ENCODE measurements around the gene PRKG1. TPM values are rescaled to one million over a fixed set of nuclear protein-coding genes. Genes with fewer than 3 reads are reported as not detected.

The PRKG1 gene
- total RNA-seq, 1 donor: 19.5 TPM

DNA sequence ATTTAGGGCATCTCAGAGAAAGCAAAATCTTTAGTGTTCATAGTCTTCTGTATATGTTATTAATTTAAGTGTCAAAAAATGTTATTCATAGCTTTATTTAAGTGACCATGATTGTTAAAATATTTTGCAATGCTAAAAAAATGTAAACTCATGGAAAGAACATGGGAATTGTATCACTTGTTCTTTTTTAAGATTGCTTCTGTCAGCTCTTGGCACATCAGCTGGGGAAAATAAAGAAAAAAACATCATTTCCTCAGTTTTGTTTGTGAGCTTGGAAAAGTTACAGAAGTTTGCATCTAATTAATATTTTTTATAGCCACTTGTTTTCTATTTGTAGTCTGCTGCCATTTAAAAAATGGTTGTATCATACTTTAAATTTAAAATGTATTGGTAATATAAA is 911.0 kb downstream of the PRKG1 start:
- H3K36me3 ChIP-seq (ENCODE audit: insufficient read depth, low read length): no peaks in the 10 kb centered on the region
- no peak overlapping the region for H2AFZ ChIP-seq (ENCODE audit: low read length)
- TF ChIP-seq CTCF (IDR thresholded peaks at IDR 0.05; ENCODE audit: extremely low read depth, low read depth, low read length): no peak
- no peaks in the 10 kb centered on the region for H3K4me1 ChIP-seq (ENCODE audit: insufficient read depth, low read length)
- H3K4me2 ChIP-seq (ENCODE audit: insufficient read depth, low read length): no peak overlapping the region
- no peaks in the 10 kb centered on the region for H4K20me1 ChIP-seq (ENCODE audit: insufficient read depth, low read length)
- H3K27me3 ChIP-seq (ENCODE audit: insufficient read depth, low read length): no peaks in the 10 kb centered on the region
- no peak for DNase-seq (ENCODE audit: insufficient read length, low spot score, missing footprints)
- no peaks in the 10 kb centered on the region for H3K79me2 ChIP-seq (ENCODE audit: insufficient read depth, low read length)
- H3K9me3 ChIP-seq (ENCODE audit: low read depth, low read length): no peaks in the 10 kb centered on the region
- no peak overlapping the region for H3K27ac ChIP-seq (ENCODE audit: low read depth, low read length)
- no peak overlapping the region for H3K4me3 ChIP-seq (ENCODE audit: insufficient read depth, low read length)

- H3K36me3 ChIP-seq (ENCODE audit: insufficient read depth, low read length): no peaks in the 10 kb centered on the region
- H3K4me2 ChIP-seq (ENCODE audit: insufficient read depth, low read length): no peak overlapping the region
- no peaks in the 10 kb centered on the region for H4K20me1 ChIP-seq (ENCODE audit: insufficient read depth, low read length)
- no peak for TF ChIP-seq CTCF (IDR thresholded peaks at IDR 0.05; ENCODE audit: extremely low read depth, low read depth, low read length)
- H3K4me3 ChIP-seq (ENCODE audit: insufficient read depth, low read length): no peak overlapping the region
- no peaks in the 10 kb centered on the region for H3K4me1 ChIP-seq (ENCODE audit: insufficient read depth, low read length)
- H2AFZ ChIP-seq (ENCODE audit: low read length): no peak overlapping the region
- H3K27ac ChIP-seq (ENCODE audit: low read depth, low read length): no peak overlapping the region
- no peaks in the 10 kb centered on the region for H3K27me3 ChIP-seq (ENCODE audit: insufficient read depth, low read length)
- no peak for DNase-seq (ENCODE audit: insufficient read length, low spot score, missing footprints)
- no peaks in the 10 kb centered on the region for H3K79me2 ChIP-seq (ENCODE audit: insufficient read depth, low read length)
- H3K9me3 ChIP-seq (ENCODE audit: low read depth, low read length): no peaks in the 10 kb centered on the region
Observed at GRCh38 chr10:51986516-51986915, 912.2 kb downstream of the PRKG1 start.

DNA sequence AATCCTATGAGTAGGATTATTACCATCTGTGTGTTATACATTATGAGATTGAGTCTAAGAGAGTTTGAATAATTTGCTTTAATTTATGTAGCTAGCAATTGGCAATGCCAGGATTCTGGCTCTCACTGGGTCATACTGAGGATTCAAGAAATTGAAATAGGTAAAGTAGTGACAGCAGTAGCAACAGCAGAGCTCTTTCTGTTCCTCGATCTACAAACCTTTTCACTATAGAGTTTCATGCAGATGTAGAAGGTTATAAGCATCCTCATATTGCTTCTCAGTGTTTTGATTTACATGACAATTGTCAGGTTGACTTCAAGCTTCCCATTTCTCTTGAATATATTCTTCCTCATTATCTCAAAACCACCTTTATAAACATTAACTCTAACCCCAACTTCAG is 919.2 kb downstream of the PRKG1 start:
- no peak overlapping the region for H3K4me2 ChIP-seq (ENCODE audit: insufficient read depth, low read length)
- no peaks in the 10 kb centered on the region for H3K27me3 ChIP-seq (ENCODE audit: insufficient read depth, low read length)
- H3K27ac ChIP-seq (ENCODE audit: low read depth, low read length): no peak overlapping the region
- DNase-seq (ENCODE audit: insufficient read length, low spot score, missing footprints): no peak
- H2AFZ ChIP-seq (ENCODE audit: low read length): no peak overlapping the region
- H3K79me2 ChIP-seq (ENCODE audit: insufficient read depth, low read length): no peaks in the 10 kb centered on the region
- no peaks in the 10 kb centered on the region for H3K36me3 ChIP-seq (ENCODE audit: insufficient read depth, low read length)
- no peaks in the 10 kb centered on the region for H3K4me1 ChIP-seq (ENCODE audit: insufficient read depth, low read length)
- no peak overlapping the region for H3K4me3 ChIP-seq (ENCODE audit: insufficient read depth, low read length)
- H4K20me1 ChIP-seq (ENCODE audit: insufficient read depth, low read length): no peaks in the 10 kb centered on the region
- H3K9me3 ChIP-seq (ENCODE audit: low read depth, low read length): no peaks in the 10 kb centered on the region
- TF ChIP-seq CTCF (IDR thresholded peaks at IDR 0.05; ENCODE audit: extremely low read depth, low read depth, low read length): no peak

DNA sequence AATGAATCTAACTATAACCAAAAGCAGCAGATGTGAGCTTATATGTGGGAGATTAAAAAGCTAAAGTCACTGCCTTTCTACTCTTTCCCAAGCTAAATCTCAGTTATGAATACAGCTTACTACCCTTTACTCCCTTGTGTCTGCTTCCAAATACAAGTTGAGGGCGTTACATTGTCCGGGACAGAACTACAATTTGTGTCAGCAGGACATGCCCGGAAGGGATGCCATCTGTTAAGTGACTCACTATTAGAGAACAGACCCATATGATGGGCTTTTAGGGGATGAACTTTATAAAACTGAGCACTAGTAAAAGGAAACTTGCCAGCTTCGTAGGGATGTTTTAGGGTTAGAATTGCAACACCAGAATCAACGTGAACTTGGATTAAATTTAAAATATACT is 924.8 kb downstream of the PRKG1 start:
- no peak overlapping the region for H3K27ac ChIP-seq (ENCODE audit: low read depth, low read length)
- H3K36me3 ChIP-seq (ENCODE audit: insufficient read depth, low read length): no peaks in the 10 kb centered on the region
- TF ChIP-seq CTCF (IDR thresholded peaks at IDR 0.05; ENCODE audit: extremely low read depth, low read depth, low read length): no peak
- H2AFZ ChIP-seq (ENCODE audit: low read length): no peak overlapping the region
- no peaks in the 10 kb centered on the region for H4K20me1 ChIP-seq (ENCODE audit: insufficient read depth, low read length)
- no peak overlapping the region for H3K4me2 ChIP-seq (ENCODE audit: insufficient read depth, low read length)
- H3K4me1 ChIP-seq (ENCODE audit: insufficient read depth, low read length): no peaks in the 10 kb centered on the region
- no peaks in the 10 kb centered on the region for H3K9me3 ChIP-seq (ENCODE audit: low read depth, low read length)
- no peaks in the 10 kb centered on the region for H3K27me3 ChIP-seq (ENCODE audit: insufficient read depth, low read length)
- H3K4me3 ChIP-seq (ENCODE audit: insufficient read depth, low read length): no peak overlapping the region
- no peak for DNase-seq (ENCODE audit: insufficient read length, low spot score, missing footprints)
- no peaks in the 10 kb centered on the region for H3K79me2 ChIP-seq (ENCODE audit: insufficient read depth, low read length)
